HepG2 (cell line): ENCODE data around the gene RNF10. TPM values are rescaled to one million over a fixed set of nuclear protein-coding genes. Genes with fewer than 3 reads are reported as not detected.

Source experiments
- GPN1 ChIP-seq: sonication (generic); formaldehyde crosslinking; IDR thresholded peaks from 2 replicates; pipeline ENCODE4 v1.5.1; 2020; ENCODE audit warnings: missing genetic modification reagents, borderline replicate concordance
- GTF3A ChIP-seq: sonication (generic); formaldehyde crosslinking; conservative IDR thresholded peaks from 2 replicates; pipeline ENCODE4 v1.4.0; 2020; ENCODE audit warnings: mild to moderate bottlenecking, missing genetic modification reagents
- IRX3 ChIP-seq: sonication (generic); formaldehyde crosslinking; IDR thresholded peaks from 2 replicates; pipeline ENCODE4 v1.8.1; 2023; ENCODE audit warnings: mild to moderate bottlenecking, low read depth, missing genetic modification reagents, borderline replicate concordance
- KLF11 ChIP-seq: IDR thresholded peaks from 2 replicates; pipeline ENCODE4 v1.6.1; 2016; ENCODE audit warnings: missing compliant biosample characterization
- KLF16 ChIP-seq, 2 experiments: sonication (generic) in 1 of 2; formaldehyde crosslinking in 1 of 2; IDR thresholded peaks; 2 replicates each; pipeline versions ENCODE4 v1.6.1 to v1.8.0; 2016 to 2023; ENCODE audit warnings: missing genetic modification reagents in 2 of 2, missing compliant biosample characterization in 1 of 2
- MEIS1 ChIP-seq: sonication (generic); formaldehyde crosslinking; IDR thresholded peaks from 2 replicates; pipeline ENCODE4 v1.9.0; 2021; ENCODE audit warnings: mild to moderate bottlenecking, missing genetic modification reagents, moderate library complexity, borderline replicate concordance
- MTF2 ChIP-seq: sonication (generic); formaldehyde crosslinking; IDR thresholded peaks from 2 replicates; pipeline ENCODE4 v1.5.0; 2020; ENCODE audit warnings: missing genetic modification reagents, borderline replicate concordance
- RXRB ChIP-seq: IDR thresholded peaks from 2 replicates; pipeline ENCODE4 v1.6.1; 2016; ENCODE audit warnings: borderline replicate concordance, missing genetic modification reagents, missing compliant biosample characterization
- SRSF1 ChIP-seq: fragments of 200-400 bp; formaldehyde crosslinking; optimal IDR thresholded peaks from 2 replicates; pipeline ENCODE3; 2017; ENCODE audit warnings: mild to moderate bottlenecking, low read depth, low read length, moderate library complexity
- TAF1 ChIP-seq: sonication (generic); formaldehyde crosslinking; IDR thresholded peaks from 2 replicates; pipeline ENCODE4 v1.4.0; 2020; ENCODE audit warnings: missing genetic modification reagents
- ZBTB7B ChIP-seq: sonication (generic); formaldehyde crosslinking; IDR thresholded peaks from 2 replicates; pipeline ENCODE4 v1.4.0; 2020; ENCODE audit warnings: missing genetic modification reagents
- ZBTB8A ChIP-seq: sonication (generic); formaldehyde crosslinking; IDR thresholded peaks from 2 replicates; pipeline ENCODE4 v1.4.0; 2020; ENCODE audit warnings: mild to moderate bottlenecking, low read depth, missing genetic modification reagents, borderline replicate concordance
- ZNF382 ChIP-seq: sonication (generic); formaldehyde crosslinking; IDR thresholded peaks from 2 replicates; pipeline ENCODE4 v1.5.0; 2020; ENCODE audit warnings: missing genetic modification reagents, mild to moderate bottlenecking, borderline replicate concordance
- ZNF572 ChIP-seq: sonication (generic); formaldehyde crosslinking; IDR thresholded peaks from 2 replicates; pipeline ENCODE4 v1.5.1; 2020; ENCODE audit warnings: mild to moderate bottlenecking, missing genetic modification reagents
- ZNF747 ChIP-seq: sonication (generic); formaldehyde crosslinking; IDR thresholded peaks from 2 replicates; pipeline ENCODE4 v1.8.1; 2023; ENCODE audit warnings: missing genetic modification reagents, mild to moderate bottlenecking, borderline replicate concordance
- ZNF766 ChIP-seq: sonication (generic); formaldehyde crosslinking; IDR thresholded peaks from 2 replicates; pipeline ENCODE4 v1.5.0; 2020; ENCODE audit warnings: missing genetic modification reagents, borderline replicate concordance
- polyA plus RNA-seq, 8 experiments: library from polyadenylated mRNA; depleted of rRNA in 3 of 8; stranded (reverse) in 7 of 8; unstranded in 1 of 8; fragments of >200 nt; fragmentation: Illumina TruSeq in 4 of 8; extraction: Trizol in 4 of 8; gene quantifications; 2 replicates each; pipeline versions ENCODE4 v1.2.1 to v1.2.3, GENCODE V29; 2011 to 2016; ENCODE audit warnings: low read depth in 4 of 8, missing spikeins in 1 of 8, mixed read lengths in 1 of 8; ENCODE audit not compliant: insufficient read depth in 1 of 8
- total RNA-seq, 5 experiments: library from RNA; depleted of rRNA; stranded (reverse); fragments of >200 nt; fragmentation: Illumina TruSeq; extraction: Trizol; gene quantifications; 2 replicates each; pipeline ENCODE4 v1.2.3, GENCODE V29; 2016; ENCODE audit warnings: low read depth in 1 of 5
- TF ChIP-seq, protein P1 (sequence below): sonication (generic); formaldehyde crosslinking; IDR thresholded peaks from 2 replicates; pipeline ENCODE4 v1.5.0; 2020; ENCODE audit warnings: missing genetic modification reagents
- TF ChIP-seq, protein P2 (sequence below): sonication (generic); formaldehyde crosslinking; IDR thresholded peaks from 2 replicates; pipeline ENCODE4 v1.4.0; 2020; ENCODE audit warnings: missing genetic modification reagents; ENCODE audit errors: not compliant biosample characterization
- TF ChIP-seq, protein P3 (sequence below): sonication (generic); formaldehyde crosslinking; IDR thresholded peaks from 2 replicates; pipeline ENCODE4 v1.4.0; 2020; ENCODE audit warnings: mild to moderate bottlenecking, missing genetic modification reagents
- TF ChIP-seq, protein P4 (sequence below): sonication (generic); formaldehyde crosslinking; IDR thresholded peaks from 2 replicates; pipeline ENCODE4 v1.4.0; 2020; ENCODE audit warnings: mild to moderate bottlenecking, missing genetic modification reagents
- TF ChIP-seq, protein P5 (sequence below): sonication (generic); formaldehyde crosslinking; IDR thresholded peaks from 2 replicates; pipeline ENCODE4 v1.5.1; 2020; ENCODE audit warnings: missing genetic modification reagents, mild to moderate bottlenecking, borderline replicate concordance
- TF ChIP-seq, protein P6 (sequence below): sonication (generic); formaldehyde crosslinking; IDR thresholded peaks from 2 replicates; pipeline ENCODE4 v1.4.0; 2020; ENCODE audit warnings: missing genetic modification reagents, borderline replicate concordance

RNF10 gene
- total and polyA plus RNA-seq, 2 of the 13 experiments (the other 11 are each of a cell fraction or from before 2014, with no cell fraction given), result 62.5 to 88.0 TPM

DNA sequence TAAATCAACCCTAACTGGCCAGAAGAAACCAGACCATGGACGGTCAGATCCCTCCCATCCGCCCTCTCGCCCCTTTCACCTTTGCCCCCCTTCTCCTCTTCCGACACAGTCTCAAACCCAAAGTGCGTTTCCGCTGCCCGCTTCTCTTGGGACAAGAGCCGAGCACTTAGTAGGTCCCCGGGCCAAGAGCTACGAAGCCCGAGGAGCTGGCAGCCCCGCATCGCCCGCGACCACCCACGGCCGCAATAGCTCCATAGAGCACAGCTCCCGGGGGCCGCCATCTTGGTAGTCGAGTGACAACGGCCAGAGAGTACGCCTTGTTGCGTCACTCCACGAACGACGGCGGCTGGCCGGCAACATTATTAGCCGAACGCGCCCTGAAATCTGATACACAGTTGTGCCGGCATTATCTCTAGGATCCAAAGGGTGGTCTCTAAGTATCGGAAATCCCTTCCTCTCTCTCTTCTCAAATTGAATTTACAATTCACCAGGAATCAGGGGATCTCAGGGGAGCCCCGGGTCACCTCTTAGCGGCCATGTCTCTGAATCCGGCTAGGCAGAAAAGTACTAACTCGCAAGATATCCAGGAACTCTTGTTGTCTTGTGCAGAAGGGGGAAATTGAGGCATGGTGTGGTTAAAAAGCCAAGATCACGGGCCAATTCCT, 5.2 kb upstream of the RNF10 start, which contains the start of gene COQ5 (continued):
- peak; percentile 81 for TF ChIP-seq SRSF1
- 0 out of 2 replicates have a peak, but pooled peaks have one; percentile 35 for TF ChIP-seq ZNF572 (CRISPR knock-in tag)
- peak; percentile 41; the same call in 1 of the 2 replicates for TF ChIP-seq MTF2
- peak; percentile 97 for TF ChIP-seq TAF1 (CRISPR knock-in tag)
- no peak for TF ChIP-seq ZBTB8A
- peak in 1 of 2 experiments; percentile 75; a peak in 1 of 4 replicates for TF ChIP-seq KLF16 (CRISPR knock-in tag; IDR thresholded peaks at IDR 0.05)
- TF ChIP-seq, protein P1, sequence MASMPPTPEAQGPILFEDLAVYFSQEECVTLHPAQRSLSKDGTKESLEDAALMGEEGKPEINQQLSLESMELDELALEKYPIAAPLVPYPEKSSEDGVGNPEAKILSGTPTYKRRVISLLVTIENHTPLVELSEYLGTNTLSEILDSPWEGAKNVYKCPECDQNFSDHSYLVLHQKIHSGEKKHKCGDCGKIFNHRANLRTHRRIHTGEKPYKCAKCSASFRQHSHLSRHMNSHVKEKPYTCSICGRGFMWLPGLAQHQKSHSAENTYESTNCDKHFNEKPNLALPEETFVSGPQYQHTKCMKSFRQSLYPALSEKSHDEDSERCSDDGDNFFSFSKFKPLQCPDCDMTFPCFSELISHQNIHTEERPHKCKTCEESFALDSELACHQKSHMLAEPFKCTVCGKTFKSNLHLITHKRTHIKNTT (CRISPR knock-in tag), result no peak
- TF ChIP-seq ZNF766 (CRISPR knock-in tag), result no peak
- TF ChIP-seq KLF11 (CRISPR knock-in tag), result peak; percentile 24; the same call in 1 of the 2 replicates
- TF ChIP-seq, protein P2, sequence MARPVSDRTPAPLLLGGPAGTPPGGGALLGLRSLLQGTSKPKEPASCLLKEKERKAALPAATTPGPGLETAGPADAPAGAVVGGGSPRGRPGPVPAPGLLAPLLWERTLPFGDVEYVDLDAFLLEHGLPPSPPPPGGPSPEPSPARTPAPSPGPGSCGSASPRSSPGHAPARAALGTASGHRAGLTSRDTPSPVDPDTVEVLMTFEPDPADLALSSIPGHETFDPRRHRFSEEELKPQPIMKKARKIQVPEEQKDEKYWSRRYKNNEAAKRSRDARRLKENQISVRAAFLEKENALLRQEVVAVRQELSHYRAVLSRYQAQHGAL, result peak; percentile 51
- TF ChIP-seq ZNF382 (CRISPR knock-in tag), result no peak
- no peak for TF ChIP-seq IRX3 (CRISPR knock-in tag)
- TF ChIP-seq, protein P3, sequence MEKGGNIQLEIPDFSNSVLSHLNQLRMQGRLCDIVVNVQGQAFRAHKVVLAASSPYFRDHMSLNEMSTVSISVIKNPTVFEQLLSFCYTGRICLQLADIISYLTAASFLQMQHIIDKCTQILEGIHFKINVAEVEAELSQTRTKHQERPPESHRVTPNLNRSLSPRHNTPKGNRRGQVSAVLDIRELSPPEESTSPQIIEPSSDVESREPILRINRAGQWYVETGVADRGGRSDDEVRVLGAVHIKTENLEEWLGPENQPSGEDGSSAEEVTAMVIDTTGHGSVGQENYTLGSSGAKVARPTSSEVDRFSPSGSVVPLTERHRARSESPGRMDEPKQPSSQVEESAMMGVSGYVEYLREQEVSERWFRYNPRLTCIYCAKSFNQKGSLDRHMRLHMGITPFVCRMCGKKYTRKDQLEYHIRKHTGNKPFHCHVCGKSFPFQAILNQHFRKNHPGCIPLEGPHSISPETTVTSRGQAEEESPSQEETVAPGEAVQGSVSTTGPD, result no peak
- TF ChIP-seq, protein P4, sequence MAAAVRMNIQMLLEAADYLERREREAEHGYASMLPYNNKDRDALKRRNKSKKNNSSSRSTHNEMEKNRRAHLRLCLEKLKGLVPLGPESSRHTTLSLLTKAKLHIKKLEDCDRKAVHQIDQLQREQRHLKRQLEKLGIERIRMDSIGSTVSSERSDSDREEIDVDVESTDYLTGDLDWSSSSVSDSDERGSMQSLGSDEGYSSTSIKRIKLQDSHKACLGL (CRISPR knock-in tag), result peak; percentile 84
- no peak for TF ChIP-seq ZNF747 (CRISPR knock-in tag)
- TF ChIP-seq, protein P5, sequence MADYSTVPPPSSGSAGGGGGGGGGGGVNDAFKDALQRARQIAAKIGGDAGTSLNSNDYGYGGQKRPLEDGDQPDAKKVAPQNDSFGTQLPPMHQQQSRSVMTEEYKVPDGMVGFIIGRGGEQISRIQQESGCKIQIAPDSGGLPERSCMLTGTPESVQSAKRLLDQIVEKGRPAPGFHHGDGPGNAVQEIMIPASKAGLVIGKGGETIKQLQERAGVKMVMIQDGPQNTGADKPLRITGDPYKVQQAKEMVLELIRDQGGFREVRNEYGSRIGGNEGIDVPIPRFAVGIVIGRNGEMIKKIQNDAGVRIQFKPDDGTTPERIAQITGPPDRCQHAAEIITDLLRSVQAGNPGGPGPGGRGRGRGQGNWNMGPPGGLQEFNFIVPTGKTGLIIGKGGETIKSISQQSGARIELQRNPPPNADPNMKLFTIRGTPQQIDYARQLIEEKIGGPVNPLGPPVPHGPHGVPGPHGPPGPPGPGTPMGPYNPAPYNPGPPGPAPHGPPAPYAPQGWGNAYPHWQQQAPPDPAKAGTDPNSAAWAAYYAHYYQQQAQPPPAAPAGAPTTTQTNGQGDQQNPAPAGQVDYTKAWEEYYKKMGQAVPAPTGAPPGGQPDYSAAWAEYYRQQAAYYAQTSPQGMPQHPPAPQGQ (CRISPR knock-in tag), result no peak
- 0 out of 2 replicates have a peak, but pooled peaks have one; percentile 44 for TF ChIP-seq GTF3A (CRISPR knock-in tag)
- TF ChIP-seq GPN1 (CRISPR knock-in tag), result no peak
- TF ChIP-seq, protein P6, sequence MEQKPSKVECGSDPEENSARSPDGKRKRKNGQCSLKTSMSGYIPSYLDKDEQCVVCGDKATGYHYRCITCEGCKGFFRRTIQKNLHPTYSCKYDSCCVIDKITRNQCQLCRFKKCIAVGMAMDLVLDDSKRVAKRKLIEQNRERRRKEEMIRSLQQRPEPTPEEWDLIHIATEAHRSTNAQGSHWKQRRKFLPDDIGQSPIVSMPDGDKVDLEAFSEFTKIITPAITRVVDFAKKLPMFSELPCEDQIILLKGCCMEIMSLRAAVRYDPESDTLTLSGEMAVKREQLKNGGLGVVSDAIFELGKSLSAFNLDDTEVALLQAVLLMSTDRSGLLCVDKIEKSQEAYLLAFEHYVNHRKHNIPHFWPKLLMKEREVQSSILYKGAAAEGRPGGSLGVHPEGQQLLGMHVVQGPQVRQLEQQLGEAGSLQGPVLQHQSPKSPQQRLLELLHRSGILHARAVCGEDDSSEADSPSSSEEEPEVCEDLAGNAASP (CRISPR knock-in tag), result peak; percentile 54; the same call in 1 of the 2 replicates
- TF ChIP-seq MEIS1 (CRISPR knock-in tag), result 0 out of 2 replicates have a peak, but pooled peaks have one; percentile 73
- TF ChIP-seq RXRB (CRISPR knock-in tag), result peak; percentile 95
- peak; percentile 97 for TF ChIP-seq ZBTB7B (CRISPR knock-in tag)
